GM23338 (cell line): ENCODE measurements around the gene CARD10. TPM values are rescaled to one million over a fixed set of nuclear protein-coding genes. Genes with fewer than 3 reads are reported as not detected.

Experiments
- ATAC-seq: fragments of 200-7000 bp; cut with Tn5 transposase; 3 replicates; pipeline ENCODE4 v1.9.1; 2020
- DNase-seq: peaks from one replicate; pipeline ENCODE4 v3.0.0-alpha.2; 2015; ENCODE audit warnings: low spot score
- H2AFZ ChIP-seq: fragments of 200-600 bp; sonication (generic); 2 replicates; pipeline ENCODE4 v1.8.0; 2016; ENCODE audit warnings: antibody characterized with exemption, mild to moderate bottlenecking, moderate library complexity
- H3F3A ChIP-seq: fragments of 200-600 bp; sonication (generic); replicated peaks from 2 replicates; pipeline ENCODE4 v1.8.0; 2017; ENCODE audit warnings: antibody characterized with exemption, mixed run types, low read depth
- H3K27ac ChIP-seq: fragments of 200-600 bp; sonication (generic); 2 replicates; pipeline ENCODE4 v1.6.1; 2016; ENCODE audit warnings: low read depth
- H3K27me3 ChIP-seq: fragments of 200-600 bp; sonication (generic); 2 replicates; pipeline ENCODE4 v1.8.0; 2016; ENCODE audit warnings: mild to moderate bottlenecking, mixed run types, moderate library complexity; ENCODE audit not compliant: insufficient read depth
- H3K36me3 ChIP-seq: fragments of 200-600 bp; sonication (generic); 2 replicates; pipeline ENCODE4 v1.8.0; 2016; ENCODE audit warnings: mild to moderate bottlenecking; ENCODE audit not compliant: insufficient read depth
- H3K4me1 ChIP-seq: fragments of 200-600 bp; sonication (generic); 2 replicates; pipeline ENCODE4 v1.8.0; 2016; ENCODE audit warnings: mild to moderate bottlenecking, moderate library complexity; ENCODE audit not compliant: insufficient read depth
- H3K4me2 ChIP-seq: fragments of 200-600 bp; sonication (generic); 2 replicates; pipeline ENCODE4 v1.7.1; 2017; ENCODE audit warnings: mixed run types
- H3K4me3 ChIP-seq: fragments of 200-600 bp; sonication (generic); 2 replicates; pipeline ENCODE4 v1.6.1; 2016; ENCODE audit warnings: mixed run types
- H3K79me2 ChIP-seq: fragments of 200-600 bp; sonication (generic); replicated peaks from 2 replicates; pipeline ENCODE4 v1.8.0; 2017; ENCODE audit warnings: mild to moderate bottlenecking; ENCODE audit not compliant: insufficient read depth
- H3K9me2 ChIP-seq: fragments of 200-600 bp; sonication (generic); 2 replicates; pipeline ENCODE4 v1.8.0; 2017; ENCODE audit not compliant: insufficient read depth
- H4K20me1 ChIP-seq: fragments of 200-600 bp; sonication (generic); replicated peaks from 2 replicates; pipeline ENCODE4 v1.8.0; 2017; ENCODE audit warnings: mild to moderate bottlenecking; ENCODE audit not compliant: insufficient read depth
- H3K27ac Mint-ChIP-seq: 2 replicates; pipeline ENCODE4 v1.8.0; 2020; ENCODE audit warnings: inconsistent platforms, mild to moderate bottlenecking, moderate library complexity, mixed read lengths
- H3K27me3 Mint-ChIP-seq: 3 replicates; pipeline ENCODE4 v1.8.0; 2022; ENCODE audit warnings: low read depth, mild to moderate bottlenecking, moderate library complexity, mixed read lengths, inconsistent platforms; ENCODE audit not compliant: insufficient read depth, poor library complexity
- H3K36me3 Mint-ChIP-seq: 3 replicates; pipeline ENCODE4 v1.8.0; 2021; ENCODE audit warnings: low read depth, mild to moderate bottlenecking, inconsistent platforms, moderate library complexity, mixed read lengths
- H3K4me1 Mint-ChIP-seq: 3 replicates; pipeline ENCODE4 v1.8.0; 2020; ENCODE audit warnings: mild to moderate bottlenecking, inconsistent platforms, mixed read lengths
- H3K4me3 Mint-ChIP-seq: 3 replicates; pipeline ENCODE4 v1.8.0; 2021; ENCODE audit warnings: moderate library complexity, mild to moderate bottlenecking, inconsistent platforms, mixed read lengths
- H3K9me3 Mint-ChIP-seq: 3 replicates; pipeline ENCODE4 v1.8.0; 2020; ENCODE audit warnings: moderate library complexity, mild to moderate bottlenecking, inconsistent platforms, mixed read lengths
- CREB1 ChIP-seq: fragments of 250-450 bp; sonication (Bioruptor Pico); IDR thresholded peaks from 2 replicates; pipeline ENCODE4 v1.5.0; 2020; ENCODE audit warnings: low read depth, mild to moderate bottlenecking, moderate library complexity
- EZH2phosphoT487 ChIP-seq: fragments of 200-600 bp; sonication (generic); IDR thresholded peaks from one replicate; pipeline ENCODE4 v1.8.1; 2018; ENCODE audit warnings: antibody characterized with exemption; ENCODE audit not compliant: unreplicated experiment
- STAT1 ChIP-seq: IDR thresholded peaks from one replicate; pipeline ENCODE4 v1.6.1; 2016; ENCODE audit warnings: antibody characterized with exemption; ENCODE audit not compliant: unreplicated experiment
- ZNF114 ChIP-seq: fragments of 250-450 bp; sonication (Bioruptor Pico); IDR thresholded peaks from 2 replicates; pipeline ENCODE4 v1.5.0; 2020; ENCODE audit warnings: mild to moderate bottlenecking, moderate library complexity
- polyA plus RNA-seq: library from polyadenylated mRNA; unstranded; fragments of >200 nt; fragmentation: Nextera tagmentation; extraction: Ambion mirVana; gene quantifications from 2 replicates; pipeline ENCODE4 v1.2.1, GENCODE V29; 2016
- total RNA-seq: library from RNA; depleted of rRNA; stranded (reverse); fragments of >200 nt; shearing (Covaris generic); gene quantifications from 2 replicates; pipeline ENCODE4 v1.2.3, GENCODE V29; 2014
- TF ChIP-seq, protein P1 (sequence below), 2 experiments: fragments of 200-600 bp in 1 of 2; sonication (generic) in 1 of 2; conservative IDR thresholded peaks; 2 replicates each; pipeline versions ENCODE4 v1.5.1 to v1.6.1; 2016 to 2017; ENCODE audit warnings: antibody characterized with exemption in 2 of 2, low read depth in 2 of 2, mild to moderate bottlenecking in 2 of 2, moderate library complexity in 1 of 2

The CARD10 gene
- total and polyA plus RNA-seq, 2 experiments from 2014 or later = 5.4 to 17.2 TPM

DNA sequence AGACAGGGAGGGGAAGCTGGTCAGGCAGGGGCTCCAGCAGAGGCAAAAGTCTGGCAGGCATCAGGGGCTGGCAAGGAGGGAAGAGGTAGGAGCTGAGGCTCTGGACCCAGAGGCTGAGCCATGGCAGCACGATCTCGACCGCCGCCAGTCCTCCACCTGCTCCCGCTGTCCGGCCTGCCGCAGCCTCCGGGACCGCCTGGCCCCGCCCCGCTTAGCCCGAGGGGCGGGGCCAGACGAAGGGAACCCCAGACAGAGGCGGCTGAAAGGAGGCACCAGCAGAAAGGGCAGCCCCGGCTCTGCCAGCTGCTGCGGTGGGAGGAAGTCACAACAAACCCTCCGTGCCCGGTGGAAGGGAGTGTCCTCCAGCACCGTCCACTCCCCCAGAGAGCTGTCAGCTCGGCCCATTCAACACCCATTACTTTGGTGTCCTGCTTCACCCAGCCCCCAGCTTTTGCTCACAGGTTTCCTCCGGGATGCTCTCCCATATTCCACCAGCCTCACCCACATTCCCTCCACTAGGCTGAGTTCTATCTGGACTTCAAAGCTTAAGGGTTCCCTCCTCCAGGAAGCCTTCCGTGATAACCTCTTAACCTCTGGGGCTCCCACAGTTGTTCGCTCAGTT, 32.9 kb downstream of the CARD10 start, which contains the start of gene MFNG:
MFNG (minus strand) TSS at position 161 of the 622 bp plus-strand sequence. CDS start 207 bp downstream, outside the sequence.
- Mint-ChIP-seq H3K9me3 (no peaks in the 10 kb centered on the region; the same call in 2 of the 3 replicates), H3K27ac (no peak within 1 kb of the TSS), H3K36me3 (no peaks in the 10 kb centered on the region; the same call in 2 of the 3 replicates), H3K27me3 (peaks cover 15% of the 10 kb centered on the region), H3K4me3 (peak within 1 kb of the TSS; percentile 62), H3K4me1 (peaks cover 60% of the 10 kb centered on the region)
- Histone ChIP-seq H3K79me2 (no peaks in the 10 kb centered on the region), H3K27ac (no peak within 1 kb of the TSS), H3F3A (no peaks in the 10 kb centered on the region), H3K9me2 (no peaks in the 10 kb centered on the region), H3K4me2 (peak within 1 kb of the TSS; percentile 74), H3K36me3 (no peaks in the 10 kb centered on the region), H2AFZ (peak within 1 kb of the TSS; percentile 83; the same call in 1 of the 2 replicates), H3K27me3 (no peaks in the 10 kb centered on the region), H3K4me1 (peaks cover 22% of the 10 kb centered on the region; the same call in 1 of the 2 replicates), H3K4me3 (peak within 1 kb of the TSS; percentile 46), H4K20me1 (no peaks in the 10 kb centered on the region)
- TF ChIP-seq, protein P1, sequence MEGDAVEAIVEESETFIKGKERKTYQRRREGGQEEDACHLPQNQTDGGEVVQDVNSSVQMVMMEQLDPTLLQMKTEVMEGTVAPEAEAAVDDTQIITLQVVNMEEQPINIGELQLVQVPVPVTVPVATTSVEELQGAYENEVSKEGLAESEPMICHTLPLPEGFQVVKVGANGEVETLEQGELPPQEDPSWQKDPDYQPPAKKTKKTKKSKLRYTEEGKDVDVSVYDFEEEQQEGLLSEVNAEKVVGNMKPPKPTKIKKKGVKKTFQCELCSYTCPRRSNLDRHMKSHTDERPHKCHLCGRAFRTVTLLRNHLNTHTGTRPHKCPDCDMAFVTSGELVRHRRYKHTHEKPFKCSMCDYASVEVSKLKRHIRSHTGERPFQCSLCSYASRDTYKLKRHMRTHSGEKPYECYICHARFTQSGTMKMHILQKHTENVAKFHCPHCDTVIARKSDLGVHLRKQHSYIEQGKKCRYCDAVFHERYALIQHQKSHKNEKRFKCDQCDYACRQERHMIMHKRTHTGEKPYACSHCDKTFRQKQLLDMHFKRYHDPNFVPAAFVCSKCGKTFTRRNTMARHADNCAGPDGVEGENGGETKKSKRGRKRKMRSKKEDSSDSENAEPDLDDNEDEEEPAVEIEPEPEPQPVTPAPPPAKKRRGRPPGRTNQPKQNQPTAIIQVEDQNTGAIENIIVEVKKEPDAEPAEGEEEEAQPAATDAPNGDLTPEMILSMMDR (conservative IDR thresholded peaks at IDR 0.05; ENCODE audit: low read depth in 2 of 2) = peak; percentile 20 to 29; a peak in 1 of 4 replicates
- no peak for TF ChIP-seq ZNF114 (CRISPR knock-in tag)
- DNase-seq (peak; percentile 82), ATAC-seq (peak; percentile 88)

DNA sequence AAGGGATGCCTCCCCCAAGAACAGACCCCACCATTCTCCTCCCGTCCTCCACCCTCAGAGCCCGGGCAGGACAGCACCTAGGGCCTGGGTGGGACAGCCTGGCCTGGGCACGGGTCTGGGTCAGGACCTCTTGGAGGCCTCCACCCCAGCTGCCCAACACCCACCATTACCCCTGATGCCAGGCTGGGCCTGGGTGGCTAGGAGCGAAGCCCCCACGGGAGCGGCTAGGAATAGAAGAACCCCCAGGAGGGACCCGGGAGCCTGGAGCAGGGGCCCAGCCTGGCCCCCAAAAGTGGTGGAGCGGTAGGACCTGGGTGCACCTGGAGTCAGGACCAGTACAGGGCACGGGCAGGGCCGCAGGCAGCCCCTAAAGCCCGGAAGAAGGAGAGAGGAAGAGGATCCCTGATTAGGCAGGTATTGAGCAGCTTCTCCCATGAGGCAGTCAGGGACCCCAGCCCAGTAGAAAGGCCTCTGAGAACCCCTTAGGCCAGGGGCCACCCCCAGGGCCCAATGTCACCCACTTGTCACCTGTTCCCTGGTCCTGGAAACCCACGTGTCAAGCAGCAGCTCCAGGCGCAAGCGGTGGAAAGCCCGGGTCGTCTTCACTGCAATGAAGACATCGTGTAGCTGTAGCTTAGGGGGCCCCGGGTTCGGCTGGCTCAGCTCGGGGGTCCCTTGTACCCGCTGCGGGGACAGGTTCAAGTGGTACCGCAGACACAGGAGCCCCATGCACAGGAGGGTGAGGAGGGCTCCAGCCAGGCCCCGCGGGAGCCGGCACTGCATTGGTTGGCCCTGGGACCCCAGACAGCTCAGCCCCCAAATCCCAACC, 33.6 kb downstream of the CARD10 start:
- Mint-ChIP-seq H3K9me3 (no peaks in the 10 kb centered on the region), H3K27me3 (peaks cover 15% of the 10 kb centered on the region), H3K27ac (no peak overlapping the region), H3K36me3 (no peaks in the 10 kb centered on the region; the same call in 2 of the 3 replicates), H3K4me1 (peaks cover 57% of the 10 kb centered on the region), H3K4me3 (no peak overlapping the region)
- Histone ChIP-seq H4K20me1 (no peaks in the 10 kb centered on the region), H3K4me2 (peak overlapping the region; percentile 74; the same call in 1 of the 2 replicates), H3K27me3 (no peaks in the 10 kb centered on the region), H3K4me3 (peak overlapping the region; percentile 46), H3K27ac (no peak overlapping the region), H3K79me2 (no peaks in the 10 kb centered on the region), H2AFZ (peak overlapping the region; percentile 78; the same call in 1 of the 2 replicates), H3K4me1 (peaks cover 22% of the 10 kb centered on the region; the same call in 1 of the 2 replicates), H3K9me2 (no peaks in the 10 kb centered on the region), H3F3A (no peaks in the 10 kb centered on the region), H3K36me3 (no peaks in the 10 kb centered on the region)
- ATAC-seq (peak; percentile 43), DNase-seq (no peak)
- TF ChIP-seq STAT1 (no peak), EZH2phosphoT487 (no peak), CREB1 (no peak)
- TF ChIP-seq, protein P1 (conservative IDR thresholded peaks at IDR 0.05; ENCODE audit: low read depth in 2 of 2) = no peak
